GM10248 (cell line): ENCODE measurements around the gene RNLS.
"Not testable (repeated sequence)": the region's sequence is repeated elsewhere in the genome, so short reads cannot be mapped to it uniquely, and the experiment has no call there.

Experiments used
- CTCF ChIA-PET: fragments of 300-600 bp; sonication (Branson Sonifier 250); formaldehyde crosslinking; extraction: SDS; loops from one replicate; lab custom pipeline; 2021; ENCODE audit warnings: antibody characterized with exemption; lab: Yijun Ruan, JAX
- POLR2A ChIA-PET: fragments of 350-650 bp; sonication (Branson Sonifier 250); formaldehyde crosslinking; extraction: SDS; loops from one replicate; lab custom pipeline; 2020; ENCODE audit warnings: antibody characterized with exemption; lab: Yijun Ruan, JAX
- DNase-seq: peaks from one replicate; pipeline ENCODE4 v3.0.0; 2012; ENCODE audit errors: extremely low spot score
- TF ChIP-seq, protein P1 (sequence below): IDR thresholded peaks from 2 replicates; pipeline ENCODE4 v1.5.1; 2012; ENCODE audit warnings: mild to moderate bottlenecking, low read depth; ENCODE audit errors: extremely low read depth, missing control alignments, control extremely low read depth

RNLS gene

DNA sequence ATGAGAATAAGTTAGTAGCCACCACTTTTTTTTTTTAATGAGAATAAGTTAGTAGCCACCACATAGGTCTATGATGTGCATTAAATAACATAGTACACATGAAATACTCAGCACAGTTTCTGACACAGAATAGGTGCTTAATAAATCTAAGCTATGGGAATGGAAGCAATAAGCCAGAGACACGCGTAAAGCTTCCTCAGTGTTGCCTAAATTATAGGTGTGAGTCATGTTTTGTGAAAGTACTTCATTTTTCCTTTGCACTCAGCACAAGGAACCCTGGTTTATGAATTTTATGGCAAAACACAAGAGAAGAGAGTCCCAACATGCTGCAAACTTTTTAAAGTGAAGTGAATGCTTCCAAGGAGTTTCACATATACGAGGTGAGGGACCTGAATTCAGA, 267.4 kb downstream of the RNLS start:
- ChIA-PET POLR2A (no interaction called here), CTCF (interaction anchor here (1.3 to 2.4 kb wide), 7 partner anchors 10 to 74 kb away, joined by 3 to 7 read pairs (median 4); no protein-coding TSS in a partner anchor)
- TF ChIP-seq, protein P1, sequence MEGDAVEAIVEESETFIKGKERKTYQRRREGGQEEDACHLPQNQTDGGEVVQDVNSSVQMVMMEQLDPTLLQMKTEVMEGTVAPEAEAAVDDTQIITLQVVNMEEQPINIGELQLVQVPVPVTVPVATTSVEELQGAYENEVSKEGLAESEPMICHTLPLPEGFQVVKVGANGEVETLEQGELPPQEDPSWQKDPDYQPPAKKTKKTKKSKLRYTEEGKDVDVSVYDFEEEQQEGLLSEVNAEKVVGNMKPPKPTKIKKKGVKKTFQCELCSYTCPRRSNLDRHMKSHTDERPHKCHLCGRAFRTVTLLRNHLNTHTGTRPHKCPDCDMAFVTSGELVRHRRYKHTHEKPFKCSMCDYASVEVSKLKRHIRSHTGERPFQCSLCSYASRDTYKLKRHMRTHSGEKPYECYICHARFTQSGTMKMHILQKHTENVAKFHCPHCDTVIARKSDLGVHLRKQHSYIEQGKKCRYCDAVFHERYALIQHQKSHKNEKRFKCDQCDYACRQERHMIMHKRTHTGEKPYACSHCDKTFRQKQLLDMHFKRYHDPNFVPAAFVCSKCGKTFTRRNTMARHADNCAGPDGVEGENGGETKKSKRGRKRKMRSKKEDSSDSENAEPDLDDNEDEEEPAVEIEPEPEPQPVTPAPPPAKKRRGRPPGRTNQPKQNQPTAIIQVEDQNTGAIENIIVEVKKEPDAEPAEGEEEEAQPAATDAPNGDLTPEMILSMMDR: no peak
- no peak for DNase-seq

- ChIA-PET POLR2A (no interaction called here), CTCF (interaction anchor here (0.9 to 2.0 kb wide), 5 partner anchors 9 to 69 kb away, joined by 3 to 7 read pairs (median 3); no protein-coding TSS in a partner anchor)
- TF ChIP-seq, protein P1: no peak
- DNase-seq: no peak
These were observed 268.8 kb downstream of the RNLS start for GRCh38 chr10:88314362-88314761.

DNA sequence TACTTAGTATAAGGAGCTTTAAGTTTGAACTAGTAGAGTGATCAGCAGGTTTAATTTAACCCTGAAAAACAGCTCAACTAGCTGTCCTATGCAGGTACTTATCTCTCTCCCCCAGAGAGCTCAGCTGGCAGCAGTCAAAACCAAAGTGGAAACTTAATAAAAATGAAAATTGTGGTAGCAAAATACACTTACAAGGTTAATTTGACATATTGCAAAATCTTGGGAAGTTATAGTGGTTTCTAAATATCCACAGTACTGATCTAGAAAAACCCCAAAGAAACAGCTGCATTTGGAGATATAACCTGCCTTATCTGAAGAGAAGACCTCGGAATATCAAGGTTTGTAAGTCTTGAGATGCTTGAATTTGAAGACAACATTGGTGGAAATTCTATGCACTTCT, 269.2 kb downstream of the RNLS start:
- ChIA-PET POLR2A (no interaction called here), CTCF (interaction anchor here (0.9 to 1.5 kb wide), 3 partner anchors 8 to 69 kb away, joined by 3 read pairs; no protein-coding TSS in a partner anchor)
- TF ChIP-seq, protein P1: no peak
- DNase-seq: no peak

DNA sequence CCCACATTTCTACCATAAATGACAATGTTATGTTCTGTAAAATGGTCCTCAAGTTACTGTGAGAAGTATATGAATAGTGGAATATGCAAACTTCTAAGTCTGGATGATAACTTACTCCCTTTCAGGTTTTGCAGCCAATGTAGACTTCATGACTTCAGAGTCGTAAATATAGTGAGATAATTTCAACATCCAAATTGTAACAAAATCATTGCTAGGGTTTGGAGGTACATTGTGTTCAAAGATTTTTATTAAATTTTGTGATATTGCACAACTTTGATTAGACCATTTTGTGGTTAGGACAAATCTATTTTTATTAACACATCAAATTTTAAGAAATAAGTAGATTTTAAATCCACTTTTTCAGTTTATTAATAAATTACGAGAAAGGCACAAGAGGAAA, 270.3 kb downstream of the RNLS start:
- DNase-seq: no peak
- TF ChIP-seq, protein P1: no peak
- POLR2A ChIA-PET: no interaction called here
- CTCF ChIA-PET: interaction anchor here (1.2 to 1.5 kb wide), 2 partner anchors 30 to 90 kb away, joined by 3 read pairs; no protein-coding TSS in a partner anchor

DNA sequence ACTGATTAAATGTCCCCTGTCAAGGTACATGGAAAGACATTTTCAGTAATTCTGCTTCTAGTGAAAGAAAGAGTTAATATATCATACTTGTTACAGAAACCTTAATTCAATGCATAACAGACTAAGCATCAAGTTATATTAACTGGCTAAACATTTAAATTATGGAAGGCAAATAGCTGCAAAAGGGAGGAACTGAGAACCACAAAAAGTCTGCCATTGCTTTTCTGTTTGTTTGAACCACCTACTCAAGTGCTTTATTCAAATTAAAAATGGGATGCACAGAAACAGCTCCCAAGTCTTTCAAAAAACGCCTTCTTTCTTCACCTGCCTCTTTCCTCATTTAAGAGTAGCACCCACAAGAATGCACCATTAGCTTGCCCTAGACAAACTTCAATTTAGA, 271.9 kb downstream of the RNLS start:
- no peak for DNase-seq
- POLR2A ChIA-PET: interaction anchor here (0.7 kb wide), 1 partner anchor 293 kb away, joined by 4 read pairs; no protein-coding TSS in a partner anchor
- CTCF ChIA-PET: interaction anchor here (1.7 kb wide), 1 partner anchor 24 kb away, joined by 3 read pairs; no protein-coding TSS in a partner anchor
- TF ChIP-seq, protein P1: no peak

GRCh38 chr10:88309365-88309764, 273.8 kb downstream of the RNLS start:
- POLR2A ChIA-PET: no interaction called here
- CTCF ChIA-PET: interaction anchor here (1.1 kb wide), 1 partner anchor 9 kb away, joined by 3 read pairs; no protein-coding TSS in a partner anchor
- DNase-seq: no peak
- TF ChIP-seq, protein P1: no peak

GRCh38 chr10:88308361-88308760, 274.8 kb downstream of the RNLS start:
- CTCF ChIA-PET: interaction anchor here (1.0 kb wide), 1 partner anchor 50 kb away, joined by 3 read pairs; no protein-coding TSS in a partner anchor
- POLR2A ChIA-PET, DNase-seq: not testable (repeated sequence)
